GM20000 (cell line): ENCODE measurements around the gene ART4.

Experiments used
- DNase-seq: peaks from one replicate; pipeline ENCODE4 v3.0.0; 2012; ENCODE audit warnings: low spot score
- CTCF ChIP-seq: IDR thresholded peaks from 2 replicates; pipeline ENCODE4 v1.5.1; 2012; ENCODE audit warnings: mild to moderate bottlenecking, control low read depth; ENCODE audit errors: extremely low read depth, missing control alignments

ART4 gene

DNA sequence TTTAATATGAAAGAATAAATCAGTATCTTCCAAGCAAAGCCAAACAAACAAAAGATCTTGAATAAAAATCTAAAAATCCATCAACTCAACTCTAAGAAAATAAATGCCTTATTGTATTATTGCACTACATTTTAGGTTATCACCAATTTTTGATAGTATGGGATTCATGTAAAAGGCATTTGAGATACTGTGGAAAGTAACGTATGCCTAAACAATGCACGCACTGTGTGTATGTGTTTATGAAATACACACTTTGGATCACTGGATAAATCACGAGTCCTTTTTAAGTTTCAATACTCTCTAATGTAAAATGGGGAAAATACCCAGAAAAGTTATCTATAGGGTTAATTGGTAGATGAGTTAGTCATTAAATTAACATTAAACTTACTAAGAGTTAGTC, 57.8 kb downstream of the ART4 start:
- DNase-seq: no peak

GRCh38 chr12:14784471-14784870, 58.9 kb downstream of the ART4 start:
- DNase-seq: no peak
- no peak for TF ChIP-seq CTCF

More for the DNA sequence above, 57.8 kb downstream of the ART4 start:
- TF ChIP-seq CTCF: no peak

GRCh38 chr12:14782756-14783155, 60.6 kb downstream of the ART4 start:
- no peak for DNase-seq
- no peak for TF ChIP-seq CTCF

- TF ChIP-seq CTCF: no peak
- DNase-seq: no peak
These were observed 61.8 kb downstream of the ART4 start for GRCh38 chr12:14781563-14781962.

GRCh38 chr12:14780859-14781258, 62.5 kb downstream of the ART4 start:
- DNase-seq: no peak
- no peak for TF ChIP-seq CTCF

DNA sequence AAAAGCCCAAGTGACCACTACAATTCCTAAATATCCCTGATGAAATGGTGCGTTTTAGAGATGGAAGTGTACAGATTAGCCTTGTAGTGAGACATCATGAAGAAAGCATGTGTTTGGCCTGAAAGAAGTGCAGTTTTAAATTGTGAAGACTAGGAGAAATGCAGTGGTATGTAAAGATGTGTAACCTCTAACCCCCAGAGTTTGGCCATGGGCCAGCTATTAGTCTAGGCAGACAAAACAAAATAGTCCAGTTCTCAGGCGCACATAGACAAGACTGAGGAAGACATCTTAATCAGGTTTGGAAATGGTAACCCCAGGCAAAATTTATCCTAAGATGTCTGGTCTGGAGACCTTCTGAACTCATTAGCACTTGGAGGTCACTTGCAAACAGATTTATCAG, 63.5 kb downstream of the ART4 start:
- no peak for TF ChIP-seq CTCF
- no peak for DNase-seq

- no peak for TF ChIP-seq CTCF
- DNase-seq: no peak
These were observed 66.1 kb downstream of the ART4 start for GRCh38 chr12:14777271-14777670.
